ENCODE measurements around the gene FGF18. TPM values are rescaled to one million over a fixed set of nuclear protein-coding genes. Genes with fewer than 3 reads are reported as not detected.
A peak's percentile ranks its signal among the peaks of the same experiment; 100 is the strongest.

Gene FGF18
- total RNA-seq, 5 donors from 2014 or later (not counting 1 experiment from before 2014, with no cell fraction given): 0.16 to 0.58 (median 0.21) TPM; not detected in 1

- Mint-ChIP-seq H3K27me3 (peaks cover 15 to 29% of the 10 kb centered on the region in 2 donors), H3K4me1 (peaks cover 13 to 19% (median 19%) of the 10 kb centered on the region in 3 donors), H3K27ac (no peak overlapping the region), H3K9me3 (no peaks in the 10 kb centered on the region), H3K4me3 (peak overlapping the region; percentile 70 to 81 (median 80)), H3K36me3 (no peaks in the 10 kb centered on the region)
- Histone ChIP-seq H3K27ac (ENCODE audit: low read length) (no peak overlapping the region), H3K9me3 (no peaks in the 10 kb centered on the region), H3K4me3 (ENCODE audit: control insufficient read depth in 1 of 2, extremely low read depth in 1 of 2, low read length in 1 of 2) (peak overlapping the region in 1 of 2 donors; percentile 56), H3K27me3 (replicated peaks in 1 of 2; ENCODE audit: control insufficient read depth in 2 of 2, extremely low read depth in 1 of 2, insufficient read depth in 2 of 2, low read length in 1 of 2) (peaks cover 3 to 42% of the 10 kb centered on the region in 2 experiments), H3K4me1 (ENCODE audit: control insufficient read depth in 1 of 2, extremely low read depth in 1 of 2, insufficient read depth in 2 of 2, low read length in 2 of 2) (peaks cover 3 to 22% of the 10 kb centered on the region in 2 experiments), H3K36me3 (ENCODE audit: control insufficient read depth in 2 of 2, extremely low read depth in 1 of 2, insufficient read depth in 1 of 2, low read length in 1 of 2) (peaks cover 0 to 3% of the 10 kb centered on the region in 2 donors)
- 5% methylated on average over 56 of the region's 65 CpGs for WGBS (ENCODE audit: insufficient coverage)
- DNase-seq (peak in 2 of 35 experiments; percentile 6 to 19), ATAC-seq (replicated peaks in 1 of 4) (peak in 1 of 4 experiments; percentile 6)
- POLR2A ChIA-PET: no interaction called here
- CTCF ChIA-PET: no interaction called here
These were observed 1.2 kb downstream of the FGF18 start for GRCh38 chr5:171420431-171421241.

DNA sequence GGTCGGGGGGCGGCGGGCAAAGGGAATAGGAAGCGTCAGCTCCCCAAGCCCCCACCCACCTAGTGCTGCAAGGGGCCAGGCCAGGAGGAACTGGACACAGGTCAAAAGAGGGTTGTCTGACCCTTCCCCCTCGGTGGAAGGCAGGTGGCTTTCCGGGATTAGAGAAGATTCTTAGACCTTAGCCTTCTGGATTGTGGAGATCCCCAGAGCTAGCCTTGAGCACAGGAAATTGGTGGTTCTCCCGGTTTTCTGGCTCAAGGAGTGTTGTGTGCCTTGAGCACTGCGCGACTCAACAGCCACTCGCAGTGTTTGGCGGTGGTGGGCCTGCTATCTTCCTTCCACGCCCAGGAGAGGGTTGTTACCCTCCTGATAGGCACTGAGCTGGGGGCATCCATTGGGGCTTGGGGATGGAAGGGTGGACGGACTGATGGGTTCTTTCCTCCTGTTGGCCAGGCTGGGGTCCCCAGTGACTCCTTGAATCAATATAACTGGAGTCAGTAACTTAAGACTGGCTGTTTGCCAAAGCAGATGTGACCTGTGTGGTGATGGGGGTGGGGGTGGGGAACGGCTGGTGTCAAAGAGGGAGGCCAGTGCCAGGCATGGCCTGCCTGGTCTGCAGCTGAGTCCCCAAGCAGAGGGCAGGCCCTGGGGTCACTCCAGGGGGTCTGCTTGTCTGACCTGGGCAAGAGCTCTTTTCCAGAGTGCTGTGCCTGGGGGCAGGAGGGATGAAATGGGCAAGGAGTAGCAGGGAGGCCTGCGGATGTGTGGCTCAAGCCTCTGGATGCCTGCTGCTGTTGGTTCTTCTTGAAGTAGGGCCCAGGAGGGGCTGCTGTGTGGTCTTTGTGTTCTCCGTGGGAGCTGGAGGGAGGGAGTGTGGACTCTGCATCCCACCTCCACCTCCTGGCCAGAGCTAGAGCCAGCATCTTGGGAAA lies 2.1 kb downstream of the FGF18 start:
- ChIA-PET CTCF (no interaction called here), POLR2A (no interaction called here)
- peak overlapping the region in 2 of 3 donors; percentile 21 to 80 for H3K4me3 Mint-ChIP-seq

DNA sequence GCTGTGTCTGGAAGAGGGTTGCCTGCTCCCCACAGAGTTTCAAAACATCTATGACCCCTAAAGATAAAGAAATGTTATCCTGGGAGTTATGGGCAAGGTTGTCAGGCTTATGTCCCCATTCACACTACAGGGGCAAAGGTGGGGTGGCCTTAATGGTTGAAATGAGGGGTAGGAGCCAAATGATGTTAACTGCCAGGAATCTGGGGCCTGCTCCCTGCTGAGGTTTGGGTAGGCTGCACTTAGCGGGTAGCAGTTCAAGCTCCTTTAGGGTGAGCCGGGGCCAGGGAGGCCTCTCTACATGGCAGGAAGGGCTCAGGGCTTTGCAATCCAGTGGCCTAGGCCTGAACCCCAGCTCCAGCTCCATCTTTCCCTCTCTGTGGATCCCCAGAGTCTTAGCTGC lies 3.0 kb downstream of the FGF18 start:
- H3K9me3 Mint-ChIP-seq: no peaks in the 10 kb centered on the region
- ATAC-seq (replicated peaks in 1 of 4): no peak
- WGBS (ENCODE audit: insufficient coverage): 100% methylated on average over 1 of the region's 2 CpGs

More for the DNA sequence above, 2.1 kb downstream of the FGF18 start:
- no peaks in the 10 kb centered on the region for H3K36me3 Mint-ChIP-seq
- ATAC-seq (replicated peaks in 1 of 4) (no peak), DNase-seq (peak in 1 of 35 experiments; percentile 19)
- 86% methylated on average over 10 of the region's 16 CpGs for WGBS (ENCODE audit: insufficient coverage)
- no peaks in the 10 kb centered on the region for H3K9me3 Mint-ChIP-seq
- H3K4me1 Mint-ChIP-seq: peaks cover 13 to 19% (median 19%) of the 10 kb centered on the region in 3 donors
- peaks cover 15 to 29% of the 10 kb centered on the region in 2 donors for H3K27me3 Mint-ChIP-seq
- no peak overlapping the region for H3K27ac Mint-ChIP-seq
- H3K4me1 ChIP-seq (ENCODE audit: control insufficient read depth in 1 of 2, extremely low read depth in 1 of 2, insufficient read depth in 2 of 2, low read length in 2 of 2): peaks cover 3 to 22% of the 10 kb centered on the region in 2 experiments
- no peaks in the 10 kb centered on the region for H3K9me3 ChIP-seq
- H3K27me3 ChIP-seq (replicated peaks in 1 of 2; ENCODE audit: control insufficient read depth in 2 of 2, extremely low read depth in 1 of 2, insufficient read depth in 2 of 2, low read length in 1 of 2): peaks cover 3 to 42% of the 10 kb centered on the region in 2 experiments
- H3K4me3 ChIP-seq (ENCODE audit: control insufficient read depth in 1 of 2, extremely low read depth in 1 of 2, low read length in 1 of 2): no peak overlapping the region
- H3K36me3 ChIP-seq (ENCODE audit: control insufficient read depth in 2 of 2, extremely low read depth in 1 of 2, insufficient read depth in 1 of 2, low read length in 1 of 2): no peaks in the 10 kb centered on the region
- H3K27ac ChIP-seq (ENCODE audit: low read length): no peak overlapping the region

DNA sequence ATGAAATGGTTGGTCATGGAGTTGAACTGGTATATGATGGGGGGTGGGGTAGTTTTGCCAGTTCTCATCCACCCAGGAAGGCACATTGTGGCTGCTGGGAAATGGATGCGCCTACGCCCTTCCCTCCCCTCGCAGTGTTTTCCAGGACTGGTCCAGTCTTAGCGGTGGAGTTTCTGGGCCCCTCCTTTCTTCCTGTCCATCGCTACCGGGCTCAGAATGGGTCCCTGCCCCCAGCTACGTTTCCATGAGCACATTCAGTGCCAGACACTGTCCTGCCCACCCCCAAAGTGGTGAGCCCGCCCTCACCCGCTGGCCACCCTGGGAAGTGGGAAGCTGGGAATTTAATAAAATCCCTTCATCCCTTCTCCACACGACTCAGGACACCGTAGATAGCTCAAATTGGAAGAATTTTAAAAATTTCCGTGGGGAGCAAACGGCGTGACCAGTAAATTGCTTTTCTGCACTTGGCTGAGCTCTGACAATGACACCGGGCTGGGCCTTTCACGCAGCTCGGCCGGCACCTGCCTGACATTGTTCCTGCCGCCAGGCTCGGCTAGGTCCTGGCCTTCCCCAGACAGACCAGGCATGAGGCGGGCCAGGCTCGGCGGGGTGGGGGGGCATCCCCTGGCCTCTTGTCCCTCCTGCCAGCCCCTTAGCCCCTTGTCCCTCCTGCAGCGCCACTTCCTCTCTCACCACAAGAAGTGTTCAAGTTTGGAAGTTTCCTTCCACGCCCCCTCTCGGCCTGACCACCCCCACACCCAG lies 3.6 kb downstream of the FGF18 start:
- Histone ChIP-seq H3K27me3 (replicated peaks in 1 of 2; ENCODE audit: control insufficient read depth in 2 of 2, extremely low read depth in 1 of 2, insufficient read depth in 2 of 2, low read length in 1 of 2) (peaks cover 3 to 46% of the 10 kb centered on the region in 2 experiments), H3K4me1 (ENCODE audit: control insufficient read depth in 1 of 2, extremely low read depth in 1 of 2, insufficient read depth in 2 of 2, low read length in 2 of 2) (peaks cover 3 to 22% of the 10 kb centered on the region in 2 experiments), H3K27ac (ENCODE audit: low read length) (no peak overlapping the region), H3K4me3 (ENCODE audit: control insufficient read depth in 1 of 2, extremely low read depth in 1 of 2, low read length in 1 of 2) (no peak overlapping the region), H3K36me3 (ENCODE audit: control insufficient read depth in 2 of 2, extremely low read depth in 1 of 2, insufficient read depth in 1 of 2, low read length in 1 of 2) (no peaks in the 10 kb centered on the region), H3K9me3 (no peaks in the 10 kb centered on the region)
- H3K27me3 Mint-ChIP-seq: peaks cover 15 to 29% of the 10 kb centered on the region in 2 donors
- no peak overlapping the region for H3K4me3 Mint-ChIP-seq
- H3K4me1 Mint-ChIP-seq: peaks cover 13 to 19% (median 19%) of the 10 kb centered on the region in 3 donors
- ChIA-PET POLR2A (interaction anchor here in 1 of 2 donors (0.6 to 0.7 kb wide), 3 partner anchors 42 to 750 kb away, joined by 3 to 6 read pairs (median 4); no protein-coding TSS in a partner anchor), CTCF (no interaction called here)
- ATAC-seq (replicated peaks in 1 of 4): no peak
- peak in 1 of 35 experiments; percentile 23 for DNase-seq
- H3K9me3 Mint-ChIP-seq: no peaks in the 10 kb centered on the region
- H3K27ac Mint-ChIP-seq: no peak overlapping the region
- no peaks in the 10 kb centered on the region for H3K36me3 Mint-ChIP-seq
- WGBS (ENCODE audit: insufficient coverage): 89% methylated on average over 19 of the region's 26 CpGs

More for the DNA sequence above, 3.0 kb downstream of the FGF18 start:
- no peak overlapping the region for H3K4me3 Mint-ChIP-seq
- Histone ChIP-seq H3K4me1 (ENCODE audit: control insufficient read depth in 1 of 2, extremely low read depth in 1 of 2, insufficient read depth in 2 of 2, low read length in 2 of 2) (peaks cover 3 to 22% of the 10 kb centered on the region in 2 experiments), H3K9me3 (no peaks in the 10 kb centered on the region), H3K4me3 (ENCODE audit: control insufficient read depth in 1 of 2, extremely low read depth in 1 of 2, low read length in 1 of 2) (no peak overlapping the region), H3K27me3 (replicated peaks in 1 of 2; ENCODE audit: control insufficient read depth in 2 of 2, extremely low read depth in 1 of 2, insufficient read depth in 2 of 2, low read length in 1 of 2) (peaks cover 3 to 42% of the 10 kb centered on the region in 2 experiments), H3K27ac (ENCODE audit: low read length) (no peak overlapping the region), H3K36me3 (ENCODE audit: control insufficient read depth in 2 of 2, extremely low read depth in 1 of 2, insufficient read depth in 1 of 2, low read length in 1 of 2) (no peaks in the 10 kb centered on the region)
- ChIA-PET POLR2A (interaction anchor here in 1 of 2 donors (0.6 kb wide), 2 partner anchors 42 to 43 kb away, joined by 3 to 4 read pairs; no protein-coding TSS in a partner anchor), CTCF (no interaction called here)
- no peaks in the 10 kb centered on the region for H3K36me3 Mint-ChIP-seq
- no peak overlapping the region for H3K27ac Mint-ChIP-seq
- H3K4me1 Mint-ChIP-seq: peaks cover 13 to 19% (median 19%) of the 10 kb centered on the region in 3 donors
- DNase-seq: peak in 1 of 35 experiments; percentile 4
- H3K27me3 Mint-ChIP-seq: peaks cover 15 to 29% of the 10 kb centered on the region in 2 donors

DNA sequence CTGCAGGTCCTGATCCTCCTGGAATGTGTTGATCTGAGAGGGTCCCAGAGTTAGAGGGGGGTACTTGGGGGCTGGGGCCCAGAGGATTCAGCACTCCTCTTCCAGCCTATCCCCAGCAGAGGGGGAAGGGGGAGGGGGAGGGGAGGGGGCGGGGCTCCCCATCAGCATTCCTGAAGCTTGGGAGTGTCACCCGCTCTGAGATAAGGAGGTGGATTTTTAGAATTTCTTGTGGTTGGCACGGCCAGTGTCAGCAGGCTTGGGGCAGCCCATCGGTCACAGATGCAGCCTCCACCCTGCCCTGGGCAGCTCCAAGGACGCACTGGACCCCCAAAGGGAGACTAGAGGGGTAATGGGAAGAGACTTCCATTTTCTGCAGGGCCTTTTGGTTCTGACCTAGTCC lies 5.3 kb downstream of the FGF18 start:
- Histone ChIP-seq H3K9me3 (no peaks in the 10 kb centered on the region), H3K36me3 (ENCODE audit: control insufficient read depth in 2 of 2, extremely low read depth in 1 of 2, insufficient read depth in 1 of 2, low read length in 1 of 2) (no peaks in the 10 kb centered on the region), H3K27me3 (replicated peaks in 1 of 2; ENCODE audit: control insufficient read depth in 2 of 2, extremely low read depth in 1 of 2, insufficient read depth in 2 of 2, low read length in 1 of 2) (peaks cover 3 to 43% of the 10 kb centered on the region in 2 experiments), H3K4me3 (ENCODE audit: control insufficient read depth in 1 of 2, extremely low read depth in 1 of 2, low read length in 1 of 2) (no peak overlapping the region), H3K27ac (ENCODE audit: low read length) (no peak overlapping the region), H3K4me1 (ENCODE audit: control insufficient read depth in 1 of 2, extremely low read depth in 1 of 2, insufficient read depth in 2 of 2, low read length in 2 of 2) (peaks cover 0 to 12% of the 10 kb centered on the region in 2 experiments)
- H3K4me3 Mint-ChIP-seq: no peak overlapping the region
- WGBS (ENCODE audit: insufficient coverage): 77% methylated on average over 3 of the region's 5 CpGs
- no peaks in the 10 kb centered on the region for H3K9me3 Mint-ChIP-seq
- ChIA-PET CTCF (no interaction called here), POLR2A (no interaction called here)
- peaks cover 15 to 28% of the 10 kb centered on the region in 2 donors for H3K27me3 Mint-ChIP-seq
- H3K27ac Mint-ChIP-seq: no peak overlapping the region
- peak in 1 of 35 experiments; percentile 2 for DNase-seq
- no peaks in the 10 kb centered on the region for H3K36me3 Mint-ChIP-seq
- ATAC-seq (replicated peaks in 1 of 4): no peak
- H3K4me1 Mint-ChIP-seq: peaks cover 8 to 13% (median 10%) of the 10 kb centered on the region in 3 donors
